GM12874 (cell line): ENCODE data around the gene FBXO3.
A peak's percentile ranks its signal among the peaks of the same experiment; 100 is the strongest.

Experiments
- TF ChIP-seq, protein P1 (sequence below): IDR thresholded peaks from 2 replicates; pipeline ENCODE4 v1.5.1; 2011; ENCODE audit warnings: low read depth, mild to moderate bottlenecking, control low read depth, low read length, moderate library complexity; ENCODE audit not compliant: insufficient read depth

The FBXO3 gene, protein sequence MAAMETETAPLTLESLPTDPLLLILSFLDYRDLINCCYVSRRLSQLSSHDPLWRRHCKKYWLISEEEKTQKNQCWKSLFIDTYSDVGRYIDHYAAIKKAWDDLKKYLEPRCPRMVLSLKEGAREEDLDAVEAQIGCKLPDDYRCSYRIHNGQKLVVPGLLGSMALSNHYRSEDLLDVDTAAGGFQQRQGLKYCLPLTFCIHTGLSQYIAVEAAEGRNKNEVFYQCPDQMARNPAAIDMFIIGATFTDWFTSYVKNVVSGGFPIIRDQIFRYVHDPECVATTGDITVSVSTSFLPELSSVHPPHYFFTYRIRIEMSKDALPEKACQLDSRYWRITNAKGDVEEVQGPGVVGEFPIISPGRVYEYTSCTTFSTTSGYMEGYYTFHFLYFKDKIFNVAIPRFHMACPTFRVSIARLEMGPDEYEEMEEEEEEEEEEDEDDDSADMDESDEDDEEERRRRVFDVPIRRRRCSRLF

DNA sequence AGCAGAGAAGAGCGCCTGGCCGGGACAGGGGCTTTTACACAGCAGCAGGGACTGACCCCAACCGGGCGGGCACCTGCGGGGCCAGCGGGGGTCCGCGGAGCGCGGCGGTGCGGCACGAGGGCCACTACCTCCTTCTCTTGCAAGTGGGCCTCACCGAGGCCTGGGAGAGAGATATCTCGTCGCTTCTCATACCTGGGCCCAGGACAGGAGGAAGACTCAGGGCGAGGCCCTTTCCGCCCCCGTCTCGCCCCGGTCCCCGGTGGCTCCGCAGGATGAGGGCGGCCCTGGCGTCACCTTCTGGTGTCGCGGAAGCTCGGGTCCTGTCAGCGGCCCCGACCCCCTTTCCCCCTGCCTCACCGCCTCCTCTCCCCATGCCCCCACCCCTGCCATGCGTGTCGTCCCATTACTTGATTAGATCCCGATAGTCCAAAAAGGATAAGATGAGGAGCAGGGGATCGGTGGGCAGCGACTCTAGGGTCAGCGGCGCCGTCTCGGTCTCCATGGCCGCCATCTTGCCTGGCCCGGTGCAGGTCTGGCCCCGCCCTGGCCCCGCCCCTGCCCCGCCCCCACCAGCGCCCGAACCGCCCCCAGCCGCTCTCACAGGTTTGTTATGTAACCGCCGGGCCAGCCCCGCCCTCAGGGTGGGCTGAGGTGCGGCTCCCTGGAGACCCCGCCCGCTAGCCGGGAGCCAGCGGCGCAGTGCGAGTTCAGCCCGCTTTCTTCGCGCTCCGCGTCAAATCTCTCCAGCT, at the start of gene FBXO3:
FBXO3 (minus strand) TSS at position 534 of the 749 bp plus-strand sequence; CDS start at position 511, 23 bp downstream.
- TF ChIP-seq, protein P1, sequence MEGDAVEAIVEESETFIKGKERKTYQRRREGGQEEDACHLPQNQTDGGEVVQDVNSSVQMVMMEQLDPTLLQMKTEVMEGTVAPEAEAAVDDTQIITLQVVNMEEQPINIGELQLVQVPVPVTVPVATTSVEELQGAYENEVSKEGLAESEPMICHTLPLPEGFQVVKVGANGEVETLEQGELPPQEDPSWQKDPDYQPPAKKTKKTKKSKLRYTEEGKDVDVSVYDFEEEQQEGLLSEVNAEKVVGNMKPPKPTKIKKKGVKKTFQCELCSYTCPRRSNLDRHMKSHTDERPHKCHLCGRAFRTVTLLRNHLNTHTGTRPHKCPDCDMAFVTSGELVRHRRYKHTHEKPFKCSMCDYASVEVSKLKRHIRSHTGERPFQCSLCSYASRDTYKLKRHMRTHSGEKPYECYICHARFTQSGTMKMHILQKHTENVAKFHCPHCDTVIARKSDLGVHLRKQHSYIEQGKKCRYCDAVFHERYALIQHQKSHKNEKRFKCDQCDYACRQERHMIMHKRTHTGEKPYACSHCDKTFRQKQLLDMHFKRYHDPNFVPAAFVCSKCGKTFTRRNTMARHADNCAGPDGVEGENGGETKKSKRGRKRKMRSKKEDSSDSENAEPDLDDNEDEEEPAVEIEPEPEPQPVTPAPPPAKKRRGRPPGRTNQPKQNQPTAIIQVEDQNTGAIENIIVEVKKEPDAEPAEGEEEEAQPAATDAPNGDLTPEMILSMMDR = no peak

DNA sequence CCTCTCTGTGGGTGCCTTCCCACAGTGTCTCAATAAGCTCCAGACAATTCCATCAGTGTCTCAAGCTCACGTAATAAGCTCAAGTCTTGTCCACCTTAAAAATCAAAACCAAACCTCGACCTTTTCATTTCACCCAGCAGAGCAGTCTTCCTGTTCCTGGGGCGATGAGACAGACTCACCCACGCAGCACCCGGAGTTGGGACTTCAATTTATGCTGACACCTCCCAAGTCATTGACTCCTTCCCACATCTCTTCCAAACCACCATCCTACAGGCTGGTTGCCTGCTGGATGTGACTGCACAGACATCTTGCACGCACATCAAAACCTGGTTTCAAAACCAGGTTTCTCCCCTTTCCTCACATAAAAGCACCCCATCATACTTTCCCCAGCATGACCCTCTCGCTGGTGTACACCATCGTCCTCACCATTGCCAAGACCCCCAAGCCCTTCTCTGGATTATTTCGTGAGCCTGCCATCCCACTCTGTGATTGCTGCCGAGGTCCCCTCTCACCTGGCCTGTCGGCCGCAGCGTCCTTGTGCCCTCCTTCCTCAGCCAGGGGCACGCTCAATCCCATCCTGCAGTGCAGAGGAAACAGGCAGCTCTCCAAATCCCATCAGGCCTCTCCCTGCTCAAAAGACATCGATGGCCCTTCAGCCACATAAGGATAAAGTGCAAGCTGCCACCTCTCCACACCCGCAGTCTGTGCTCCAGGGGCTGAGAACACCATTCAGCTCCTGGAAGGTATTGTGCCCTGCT, 45.1 kb upstream of the FBXO3 start:
- TF ChIP-seq, protein P1 = no peak

DNA sequence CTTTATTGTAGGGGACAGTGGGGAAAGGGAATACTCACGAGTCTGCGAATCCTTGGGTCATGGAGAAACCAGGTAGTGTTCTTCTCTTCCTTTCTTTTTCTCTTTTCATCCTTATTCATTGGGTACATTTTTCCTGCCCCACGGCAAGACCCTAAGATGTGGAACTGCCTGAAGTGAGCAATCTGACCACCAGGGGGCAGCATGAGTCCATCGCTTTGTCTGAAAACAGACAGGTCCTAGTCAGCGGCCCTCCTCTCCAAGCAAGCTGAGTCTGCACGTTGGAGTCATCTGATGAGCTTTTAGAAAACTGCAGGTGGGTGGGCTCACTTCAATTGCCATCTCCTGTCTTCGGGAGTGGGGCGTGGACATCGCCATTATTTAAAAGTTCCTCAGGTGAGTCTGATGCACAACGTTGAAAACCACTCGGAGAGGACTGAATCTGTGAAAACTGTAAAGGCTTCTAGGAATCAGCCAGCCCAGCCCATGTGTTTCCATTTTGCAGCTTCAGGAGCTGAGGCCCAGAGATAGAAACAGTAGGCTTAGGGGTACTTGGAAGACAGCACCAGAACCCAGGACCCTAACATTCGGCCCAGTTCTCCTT, 34.0 kb upstream of the FBXO3 start:
- TF ChIP-seq, protein P1 = peak; percentile 82

DNA sequence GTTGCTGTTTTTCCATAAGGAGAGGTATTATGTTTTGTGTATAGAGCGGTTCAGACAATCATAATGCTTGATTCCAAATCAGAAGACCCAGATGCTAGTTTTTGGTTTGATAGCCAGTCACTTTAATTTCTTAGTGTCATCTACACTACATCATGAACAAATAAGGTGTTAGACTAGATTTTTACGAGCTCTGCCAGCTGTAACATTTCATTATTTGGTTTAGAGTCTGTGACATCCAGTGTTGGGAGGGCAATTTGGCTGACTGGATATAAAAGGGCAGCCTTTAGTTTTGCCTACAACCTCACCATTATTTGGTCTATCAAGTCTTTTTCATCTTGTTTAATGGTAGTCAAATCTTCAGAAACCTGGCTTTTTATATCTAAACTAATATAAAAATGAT, 30.2 kb upstream of the FBXO3 start:
- TF ChIP-seq, protein P1 = no peak

DNA sequence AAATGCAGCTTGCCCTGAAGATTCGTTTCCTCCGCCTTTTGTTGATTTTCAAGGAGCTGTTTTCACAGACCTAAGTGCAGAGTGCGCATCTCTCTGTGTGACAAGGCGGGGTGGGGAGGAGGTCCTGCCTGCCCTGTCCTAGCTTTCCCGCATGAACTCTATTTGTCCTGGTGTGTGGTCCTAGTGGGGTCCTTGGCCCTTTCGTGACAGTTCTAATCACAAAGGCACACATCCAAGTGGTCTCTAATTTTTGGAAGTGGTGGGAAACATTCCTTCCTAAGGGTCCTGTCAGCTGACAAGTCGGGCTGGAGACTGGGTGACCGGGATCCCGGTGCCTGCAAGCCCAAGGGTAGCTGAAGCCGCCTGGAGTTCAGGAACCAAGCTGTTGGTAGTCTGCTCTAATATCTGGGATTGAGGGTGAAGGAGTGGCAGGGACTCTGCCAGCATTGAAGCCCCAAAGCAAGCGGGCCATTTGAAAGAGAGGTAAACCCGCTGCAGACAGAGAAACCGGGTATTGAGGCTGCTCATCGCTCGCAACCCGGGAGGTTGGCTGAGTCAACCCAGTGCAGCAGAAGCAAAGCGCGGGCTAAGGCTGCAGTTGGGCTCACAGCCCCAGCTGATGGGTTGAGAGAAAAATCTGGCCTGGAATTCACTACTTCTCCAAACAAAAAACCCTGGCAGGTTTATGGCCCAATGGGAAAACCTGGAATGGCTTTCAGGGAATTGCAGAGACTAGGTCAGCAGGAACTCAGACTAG, 28.1 kb upstream of the FBXO3 start:
- TF ChIP-seq, protein P1 = no peak

DNA sequence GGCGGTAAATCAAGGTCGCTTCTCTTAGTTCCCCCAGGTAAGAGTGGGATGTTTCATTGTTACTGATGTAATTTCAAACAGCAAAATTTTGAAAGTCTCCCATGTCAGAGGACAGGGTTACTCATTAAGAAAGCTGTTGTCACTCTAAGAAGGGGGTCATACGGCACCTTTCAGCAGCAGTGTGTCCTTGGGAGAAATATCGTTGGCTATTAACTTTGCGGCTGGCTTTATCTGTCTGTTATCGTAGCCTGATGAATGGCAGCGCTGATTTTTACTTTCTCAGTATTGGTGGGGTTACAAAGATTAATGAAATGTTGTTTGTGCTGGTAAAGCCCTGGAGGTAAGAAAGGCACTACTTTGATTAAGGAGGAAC, 27.5 kb upstream of the FBXO3 start:
- TF ChIP-seq, protein P1 = no peak
